ENCODE results near the gene LIMK1. TPM values are rescaled to one million over a fixed set of nuclear protein-coding genes. Genes with fewer than 3 reads are reported as not detected.

The LIMK1 gene
- total RNA-seq, 1 donor from 2014 or later = 178 TPM

DNA sequence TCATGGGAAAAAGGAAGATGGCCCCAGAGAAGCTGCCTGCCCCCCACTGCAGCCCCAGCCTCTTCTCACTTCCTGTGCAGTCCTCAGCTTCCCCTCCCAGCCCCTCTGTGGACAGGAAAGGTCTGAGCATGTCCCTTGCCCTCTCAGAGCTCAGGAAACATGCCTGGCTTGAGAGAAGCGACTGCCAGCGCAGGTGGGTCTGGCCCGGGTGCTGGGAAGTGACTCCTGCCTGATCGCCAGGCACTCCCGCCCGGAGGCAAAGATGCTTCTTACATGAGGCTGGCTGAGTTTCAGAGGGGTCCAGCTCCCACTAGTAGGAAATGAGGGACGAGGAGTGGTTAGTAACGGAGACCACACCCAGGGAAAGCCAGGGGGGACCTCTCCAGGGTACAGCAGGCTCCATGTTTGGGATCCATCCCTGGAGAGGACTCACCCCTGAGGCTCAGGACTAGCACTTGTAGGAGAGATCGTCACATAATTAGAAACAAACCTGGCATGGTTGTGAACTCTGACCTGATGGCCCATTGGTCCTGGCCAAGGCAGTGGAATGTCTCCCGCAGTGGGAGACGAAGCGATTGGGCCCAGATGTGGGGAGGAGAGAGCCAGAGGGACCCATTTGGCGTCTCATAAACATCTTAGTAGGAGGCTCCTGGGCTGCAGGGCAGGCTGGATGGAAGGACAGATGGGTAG, 43.4 kb upstream of the LIMK1 start:
- Mint-ChIP-seq H3K4me3 (ENCODE audit: unreplicated experiment) (no peak overlapping the region), H3K36me3 (ENCODE audit: unreplicated experiment) (no peaks in the 10 kb centered on the region), H3K9me3 (ENCODE audit: unreplicated experiment) (peaks cover 5% of the 10 kb centered on the region), H3K27me3 (ENCODE audit: unreplicated experiment) (peaks cover 6% of the 10 kb centered on the region), H3K4me1 (ENCODE audit: low read depth, unreplicated experiment) (peaks cover 3% of the 10 kb centered on the region), H3K27ac (ENCODE audit: unreplicated experiment) (no peak overlapping the region)
- TF ChIP-seq, protein P1, sequence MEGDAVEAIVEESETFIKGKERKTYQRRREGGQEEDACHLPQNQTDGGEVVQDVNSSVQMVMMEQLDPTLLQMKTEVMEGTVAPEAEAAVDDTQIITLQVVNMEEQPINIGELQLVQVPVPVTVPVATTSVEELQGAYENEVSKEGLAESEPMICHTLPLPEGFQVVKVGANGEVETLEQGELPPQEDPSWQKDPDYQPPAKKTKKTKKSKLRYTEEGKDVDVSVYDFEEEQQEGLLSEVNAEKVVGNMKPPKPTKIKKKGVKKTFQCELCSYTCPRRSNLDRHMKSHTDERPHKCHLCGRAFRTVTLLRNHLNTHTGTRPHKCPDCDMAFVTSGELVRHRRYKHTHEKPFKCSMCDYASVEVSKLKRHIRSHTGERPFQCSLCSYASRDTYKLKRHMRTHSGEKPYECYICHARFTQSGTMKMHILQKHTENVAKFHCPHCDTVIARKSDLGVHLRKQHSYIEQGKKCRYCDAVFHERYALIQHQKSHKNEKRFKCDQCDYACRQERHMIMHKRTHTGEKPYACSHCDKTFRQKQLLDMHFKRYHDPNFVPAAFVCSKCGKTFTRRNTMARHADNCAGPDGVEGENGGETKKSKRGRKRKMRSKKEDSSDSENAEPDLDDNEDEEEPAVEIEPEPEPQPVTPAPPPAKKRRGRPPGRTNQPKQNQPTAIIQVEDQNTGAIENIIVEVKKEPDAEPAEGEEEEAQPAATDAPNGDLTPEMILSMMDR (IDR thresholded peaks at IDR 0.05; ENCODE audit: partially characterized antibody, unreplicated experiment) = no peak
- DNase-seq = no peak

DNA sequence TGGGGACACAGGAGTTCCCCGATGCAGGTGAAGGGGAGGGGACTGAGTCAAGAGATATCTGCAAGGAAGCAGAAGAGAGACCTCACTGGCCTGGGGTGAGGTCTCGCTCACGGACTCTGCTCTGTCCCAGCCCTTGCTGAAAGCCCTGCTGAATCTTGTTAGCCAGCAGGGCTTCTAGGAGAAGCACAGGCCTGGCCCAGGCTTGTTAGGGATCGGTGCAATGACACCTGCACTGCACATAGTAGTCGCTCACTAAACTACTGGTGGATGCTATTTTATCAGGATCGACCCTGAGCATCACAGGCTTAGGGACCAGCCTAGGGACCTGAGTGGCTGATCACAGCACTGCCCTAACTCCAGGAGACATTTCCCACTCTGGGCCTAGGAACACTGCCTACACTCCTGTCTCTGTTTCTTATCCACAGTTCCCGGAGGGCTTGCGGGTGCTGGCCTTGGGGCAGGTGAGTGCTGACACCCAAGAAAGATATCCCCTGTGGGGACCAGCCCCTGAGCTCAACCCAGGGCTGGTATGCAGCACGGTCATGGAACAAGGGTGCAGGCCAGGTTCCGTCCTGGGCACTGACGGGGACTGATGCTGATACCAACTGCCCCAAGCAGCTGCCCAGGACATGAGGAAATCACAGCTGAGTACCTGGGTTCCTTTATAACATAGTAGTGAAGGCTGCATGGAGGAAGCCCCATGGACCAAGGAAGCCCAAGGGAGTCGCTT, 42.6 kb upstream of the LIMK1 start:
- H3K36me3 Mint-ChIP-seq (ENCODE audit: unreplicated experiment) = no peaks in the 10 kb centered on the region
- no peak overlapping the region for H3K27ac Mint-ChIP-seq (ENCODE audit: unreplicated experiment)
- TF ChIP-seq, protein P1 (IDR thresholded peaks at IDR 0.05; ENCODE audit: partially characterized antibody, unreplicated experiment) = no peak
- DNase-seq = no peak
- no peak overlapping the region for H3K4me3 Mint-ChIP-seq (ENCODE audit: unreplicated experiment)
- peaks cover 3% of the 10 kb centered on the region for H3K4me1 Mint-ChIP-seq (ENCODE audit: low read depth, unreplicated experiment)
- H3K9me3 Mint-ChIP-seq (ENCODE audit: unreplicated experiment) = no peaks in the 10 kb centered on the region
- peaks cover 9% of the 10 kb centered on the region for H3K27me3 Mint-ChIP-seq (ENCODE audit: unreplicated experiment)

DNA sequence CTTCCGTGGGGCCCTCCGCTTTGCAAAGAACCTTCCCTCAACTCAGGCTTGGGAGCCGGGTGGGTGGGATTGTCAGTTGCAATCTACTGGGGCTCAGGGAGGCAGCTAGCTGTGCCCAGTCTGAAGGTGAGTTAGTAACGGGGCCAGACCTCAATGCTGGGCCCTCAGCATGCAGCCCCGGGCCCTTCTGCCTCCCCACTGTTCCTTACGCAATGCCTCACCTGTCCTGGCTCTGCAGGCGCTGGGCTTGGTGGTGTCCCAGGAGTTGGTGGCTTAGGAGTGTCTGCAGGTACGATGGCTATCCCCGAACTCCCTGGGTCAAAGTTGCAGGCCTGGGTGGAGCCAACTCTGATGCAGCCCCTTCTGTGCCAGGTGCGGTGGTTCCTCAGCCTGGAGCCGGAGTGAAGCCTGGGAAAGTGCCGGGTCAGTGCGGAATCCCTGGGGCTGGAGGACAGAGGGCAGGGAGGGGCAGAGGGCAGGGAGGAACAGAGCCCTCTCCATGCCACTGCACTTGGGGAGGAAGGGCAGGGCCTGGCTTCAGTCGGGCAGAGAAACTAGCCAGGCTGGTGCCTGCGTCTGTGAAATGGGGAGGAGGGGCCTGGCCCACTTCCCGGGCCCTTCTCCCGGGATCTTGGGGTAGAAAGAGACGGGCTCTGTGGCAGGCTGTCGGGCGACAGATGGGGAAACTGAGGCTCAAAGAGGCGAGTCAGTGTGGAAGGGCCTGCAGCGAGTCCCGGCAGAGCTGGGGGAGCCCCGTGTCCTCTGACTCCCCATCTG, 40.7 kb upstream of the LIMK1 start:
- Mint-ChIP-seq H3K9me3 (ENCODE audit: unreplicated experiment) (no peaks in the 10 kb centered on the region), H3K36me3 (ENCODE audit: unreplicated experiment) (no peaks in the 10 kb centered on the region), H3K4me1 (ENCODE audit: low read depth, unreplicated experiment) (peaks cover 3% of the 10 kb centered on the region), H3K4me3 (ENCODE audit: unreplicated experiment) (no peak overlapping the region), H3K27me3 (ENCODE audit: unreplicated experiment) (peaks cover 8% of the 10 kb centered on the region), H3K27ac (ENCODE audit: unreplicated experiment) (peak overlapping the region; percentile 52)
- TF ChIP-seq, protein P1 (IDR thresholded peaks at IDR 0.05; ENCODE audit: partially characterized antibody, unreplicated experiment) = no peak
- no peak for DNase-seq

DNA sequence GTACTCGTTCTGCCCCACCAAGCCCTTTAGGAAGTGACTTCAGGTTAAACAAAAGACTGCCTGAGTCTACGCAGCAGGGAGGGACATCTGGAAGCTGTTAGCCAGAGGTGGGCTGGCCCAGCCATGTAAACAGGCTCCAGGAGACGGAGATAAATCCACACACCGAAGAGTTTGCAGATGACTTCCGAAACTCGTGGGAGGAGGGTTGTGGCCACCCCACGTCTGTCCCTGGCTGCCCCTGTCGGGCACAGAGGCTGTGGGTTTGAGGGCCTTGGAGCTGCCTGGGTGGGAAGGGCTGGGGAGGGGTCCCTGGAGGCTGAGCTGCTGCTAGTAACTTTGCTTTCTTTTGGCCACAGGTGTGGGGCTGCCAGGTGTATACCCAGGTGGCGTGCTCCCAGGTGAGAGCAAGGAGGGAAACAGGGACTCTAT, 40.1 kb upstream of the LIMK1 start:
- Mint-ChIP-seq H3K4me3 (ENCODE audit: unreplicated experiment) (no peak overlapping the region), H3K27ac (ENCODE audit: unreplicated experiment) (peak overlapping the region; percentile 52), H3K27me3 (ENCODE audit: unreplicated experiment) (peaks cover 7% of the 10 kb centered on the region), H3K9me3 (ENCODE audit: unreplicated experiment) (no peaks in the 10 kb centered on the region), H3K4me1 (ENCODE audit: low read depth, unreplicated experiment) (peaks cover 3% of the 10 kb centered on the region), H3K36me3 (ENCODE audit: unreplicated experiment) (no peaks in the 10 kb centered on the region)
- no peak for DNase-seq
- TF ChIP-seq, protein P1 (IDR thresholded peaks at IDR 0.05; ENCODE audit: partially characterized antibody, unreplicated experiment) = no peak

Measured in glutamatergic neuron (in vitro differentiated cells).